GM12874 (cell line): Measurements from ENCODE around the gene NT5C1A.

ENCODE experiments used
- TF ChIP-seq, protein P1 (sequence below): IDR thresholded peaks from 2 replicates; pipeline ENCODE4 v1.5.1; 2011; ENCODE audit warnings: low read depth, mild to moderate bottlenecking, control low read depth, low read length, moderate library complexity; ENCODE audit not compliant: insufficient read depth

NT5C1A gene

DNA sequence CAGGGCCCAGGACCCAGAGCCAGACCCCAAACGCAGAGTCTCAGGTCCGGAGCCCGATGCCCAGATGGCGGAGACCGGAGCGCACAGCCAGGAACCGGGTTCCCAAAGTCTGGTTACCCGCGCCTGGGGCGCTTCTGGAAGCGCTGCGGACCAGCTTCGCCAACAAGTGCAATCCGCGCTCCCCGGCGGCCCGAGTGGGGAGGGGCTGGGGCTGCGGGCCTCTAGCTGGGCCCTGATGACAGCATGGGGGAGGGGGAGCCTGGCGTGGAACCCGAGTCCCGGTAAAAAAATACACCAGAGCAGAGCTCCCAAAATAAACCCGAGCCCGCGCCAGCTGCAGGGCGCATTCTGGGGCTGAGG, 494 bp downstream of the NT5C1A start:
- TF ChIP-seq, protein P1, sequence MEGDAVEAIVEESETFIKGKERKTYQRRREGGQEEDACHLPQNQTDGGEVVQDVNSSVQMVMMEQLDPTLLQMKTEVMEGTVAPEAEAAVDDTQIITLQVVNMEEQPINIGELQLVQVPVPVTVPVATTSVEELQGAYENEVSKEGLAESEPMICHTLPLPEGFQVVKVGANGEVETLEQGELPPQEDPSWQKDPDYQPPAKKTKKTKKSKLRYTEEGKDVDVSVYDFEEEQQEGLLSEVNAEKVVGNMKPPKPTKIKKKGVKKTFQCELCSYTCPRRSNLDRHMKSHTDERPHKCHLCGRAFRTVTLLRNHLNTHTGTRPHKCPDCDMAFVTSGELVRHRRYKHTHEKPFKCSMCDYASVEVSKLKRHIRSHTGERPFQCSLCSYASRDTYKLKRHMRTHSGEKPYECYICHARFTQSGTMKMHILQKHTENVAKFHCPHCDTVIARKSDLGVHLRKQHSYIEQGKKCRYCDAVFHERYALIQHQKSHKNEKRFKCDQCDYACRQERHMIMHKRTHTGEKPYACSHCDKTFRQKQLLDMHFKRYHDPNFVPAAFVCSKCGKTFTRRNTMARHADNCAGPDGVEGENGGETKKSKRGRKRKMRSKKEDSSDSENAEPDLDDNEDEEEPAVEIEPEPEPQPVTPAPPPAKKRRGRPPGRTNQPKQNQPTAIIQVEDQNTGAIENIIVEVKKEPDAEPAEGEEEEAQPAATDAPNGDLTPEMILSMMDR: no peak

DNA sequence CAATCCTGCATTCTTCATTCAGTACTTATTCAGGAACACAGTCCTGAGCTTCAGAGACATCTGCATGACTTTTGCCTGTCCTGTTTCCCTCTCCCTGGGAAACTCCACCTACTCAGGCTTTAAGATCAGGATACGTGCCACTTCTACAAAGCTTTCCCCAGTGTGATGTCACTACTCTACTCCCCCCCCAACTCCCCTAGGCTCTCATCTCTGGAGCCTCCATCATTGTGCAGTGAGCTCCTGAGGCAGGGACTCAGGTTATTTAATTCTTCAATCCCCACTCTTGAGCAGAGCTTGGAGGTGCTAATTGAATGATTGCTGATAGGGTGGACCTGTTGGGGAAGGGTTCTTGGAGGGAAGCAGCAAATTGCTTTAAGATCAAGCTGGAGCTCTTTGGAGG, 1.2 kb downstream of the NT5C1A start:
- TF ChIP-seq, protein P1: no peak

DNA sequence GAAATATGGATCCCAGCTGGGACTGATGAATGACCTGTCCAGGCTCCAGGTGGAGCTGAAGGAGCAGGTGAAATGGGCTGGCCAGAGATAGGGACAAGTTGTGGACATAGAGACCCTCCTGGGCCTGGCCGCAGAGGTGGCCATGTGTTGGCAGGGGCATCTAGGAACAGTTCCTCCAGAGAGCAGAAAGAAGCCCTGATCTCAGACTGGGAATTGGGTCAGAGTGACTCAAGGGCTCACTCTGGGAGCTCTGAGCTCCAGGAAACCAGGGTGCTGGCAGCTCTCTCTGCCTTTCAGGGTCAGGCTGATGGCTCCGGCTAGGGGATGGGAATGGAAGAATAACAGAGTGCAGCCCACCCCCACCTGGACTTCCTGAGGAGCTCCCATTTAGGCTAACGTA, 3.0 kb downstream of the NT5C1A start:
- TF ChIP-seq, protein P1: no peak

DNA sequence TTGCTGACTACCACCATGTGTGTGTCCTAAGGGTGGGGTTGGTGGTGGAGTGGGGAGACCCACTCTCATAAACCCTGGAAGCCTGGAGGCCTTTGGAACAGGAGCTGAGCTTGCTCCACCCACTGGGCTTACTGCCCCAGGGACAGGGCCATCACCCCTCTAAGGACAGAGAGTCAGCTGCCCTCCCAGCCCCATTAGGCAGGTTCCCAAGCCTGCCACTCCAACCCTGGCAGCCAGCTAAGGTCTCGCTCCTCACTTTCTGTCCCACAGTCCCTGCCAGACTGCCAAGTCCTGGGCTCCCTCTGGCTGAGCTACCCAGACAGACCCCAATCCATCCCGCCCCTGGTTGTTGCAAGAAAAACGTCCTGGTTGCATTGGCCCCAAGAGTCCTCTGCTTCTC, 3.8 kb downstream of the NT5C1A start:
- TF ChIP-seq, protein P1: no peak

DNA sequence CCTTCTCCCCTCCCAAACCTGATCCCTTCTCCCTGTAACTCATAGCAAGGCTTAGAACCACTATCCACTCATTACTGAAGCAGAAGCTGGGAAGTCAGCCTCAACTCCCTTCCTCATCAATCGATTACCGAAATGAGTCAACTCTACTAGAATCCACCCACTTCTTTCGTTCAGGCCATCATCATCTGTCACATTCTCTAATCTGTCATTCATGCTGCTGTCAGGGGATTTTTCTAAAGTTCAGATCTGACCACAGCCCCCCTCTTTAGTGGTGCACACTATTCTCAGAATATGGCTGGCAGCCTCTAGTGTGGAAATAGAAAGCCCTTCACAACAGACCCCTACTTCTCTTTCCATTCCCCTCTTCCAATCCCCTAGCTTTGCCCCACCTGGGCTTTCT, 5.1 kb downstream of the NT5C1A start:
- TF ChIP-seq, protein P1: no peak

DNA sequence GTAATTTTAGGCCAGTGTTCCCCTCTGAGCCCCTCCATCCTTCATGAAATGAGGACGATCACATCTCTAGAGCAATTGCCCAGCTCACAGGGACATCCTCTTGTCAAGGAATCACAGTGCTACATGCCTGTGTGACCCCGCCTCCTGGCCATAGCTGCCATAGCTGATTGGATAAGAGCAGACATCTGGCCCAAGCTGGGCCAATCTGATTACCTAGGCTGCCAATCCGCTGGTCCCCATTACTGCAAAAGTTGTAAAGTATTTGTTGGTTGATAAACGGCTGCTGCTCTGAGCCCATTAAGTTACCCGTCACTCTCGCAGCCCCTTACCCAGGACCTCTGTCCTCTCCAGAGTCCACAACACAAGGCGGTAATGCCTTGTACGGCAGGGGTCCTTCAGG, 8.3 kb downstream of the NT5C1A start:
- TF ChIP-seq, protein P1: no peak

DNA sequence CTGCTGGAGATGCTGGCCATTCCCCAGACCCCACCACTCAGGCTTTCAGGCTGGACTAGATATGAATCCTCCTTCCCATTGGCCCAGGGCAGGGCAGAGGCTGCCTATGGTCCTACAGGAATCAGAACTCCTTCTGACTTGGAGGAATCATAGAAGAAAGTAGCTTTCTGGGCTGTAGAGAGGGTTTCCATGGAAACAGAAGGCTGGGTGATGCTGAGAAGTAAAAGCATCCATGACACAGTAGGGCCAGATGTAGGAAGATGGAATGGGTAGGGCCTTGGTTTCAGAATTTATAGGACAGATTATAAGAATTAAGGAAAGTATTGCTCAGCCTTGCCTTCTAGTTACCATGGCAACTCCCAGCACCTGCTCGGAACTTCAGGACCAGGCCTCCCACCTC, 9.0 kb downstream of the NT5C1A start:
- TF ChIP-seq, protein P1: no peak

DNA sequence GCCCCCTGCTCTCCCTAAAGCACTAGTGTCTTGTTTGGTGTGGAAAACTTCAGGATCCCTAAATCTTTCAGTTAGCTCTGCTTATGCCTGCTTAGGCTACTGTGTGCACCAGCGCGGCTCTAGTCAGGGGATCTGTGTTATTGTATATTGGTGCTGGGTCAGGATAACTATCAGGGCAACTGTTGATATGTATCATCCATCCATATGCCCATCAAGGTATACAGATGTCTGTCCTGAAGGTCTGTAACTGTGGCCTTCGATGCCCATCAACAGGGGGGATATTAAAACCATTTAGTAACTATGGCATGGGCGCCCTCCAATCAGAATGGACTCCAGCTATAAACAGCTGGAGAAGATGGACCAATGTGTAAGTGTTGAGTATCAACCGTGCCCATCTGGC, 12.4 kb downstream of the NT5C1A start:
- TF ChIP-seq, protein P1: no peak
